Measurements from ENCODE around the gene DNTT. TPM values are rescaled to one million over a fixed set of nuclear protein-coding genes. Genes with fewer than 3 reads are reported as not detected.

DNTT gene
- total RNA-seq, 1 donor from 2014 or later: not detected

Other genes starting within 250 kb of the DNTT start
- 10.0 TPM for gene ZNF518A, start 174.1 kb upstream of the DNTT start, total RNA-seq
- 0.73 TPM for gene BLNK, start 32.9 kb upstream of the DNTT start, total RNA-seq
- gene OPALIN, start 54.6 kb downstream of the DNTT start, total RNA-seq: not detected
- 8.7 TPM for gene TLL2, start 209.5 kb downstream of the DNTT start, total RNA-seq

Data from Right ventricle myocardium superior (tissue), 1 donor.